Measurements from ENCODE around the gene CDH4.

CDH4 gene

GRCh38 chr20:61674121-61674520 is 422.1 kb downstream of the CDH4 start:
- Histone ChIP-seq H2AK5ac (ENCODE audit: low read length) (no peak overlapping the region), H3K27ac (ENCODE audit: low read depth, low read length) (no peak overlapping the region), H2BK5ac (ENCODE audit: low read depth, low read length, poor library complexity) (no peak overlapping the region), H3K79me1 (ENCODE audit: low read length) (no peaks in the 10 kb centered on the region), H4K91ac (ENCODE audit: low read depth, low read length) (no peak overlapping the region), H3K79me2 (ENCODE audit: control insufficient read depth, insufficient read depth, low read length, poor library complexity) (no peaks in the 10 kb centered on the region), H3K9me3 (ENCODE audit: insufficient read depth, low read depth, low read length) (peaks cover 10% of the 10 kb centered on the region), H3K23ac (ENCODE audit: low read length) (no peak overlapping the region), H3K4me3 (ENCODE audit: low read depth, low read length) (no peak overlapping the region), H3K4ac (ENCODE audit: low read depth, low read length) (no peak overlapping the region), H4K8ac (ENCODE audit: low read depth, low read length) (no peak overlapping the region), H3K36me3 (ENCODE audit: control insufficient read depth in 1 of 2, insufficient read depth in 2 of 2, low read length in 2 of 2) (no peaks in the 10 kb centered on the region), H3K4me2 (ENCODE audit: low read length) (no peak overlapping the region), H3K14ac (ENCODE audit: low read length) (no peak overlapping the region), H3K18ac (ENCODE audit: low read length) (no peak overlapping the region), H4K12ac (ENCODE audit: low read depth, low read length) (no peak overlapping the region), H3K4me1 (ENCODE audit: control insufficient read depth in 1 of 2, insufficient read depth in 2 of 2, low read length in 2 of 2) (no peaks in the 10 kb centered on the region), H2BK120ac (ENCODE audit: insufficient read depth, low read length, poor library complexity) (no peak overlapping the region), H3K27me3 (ENCODE audit: insufficient read depth, low read length) (no peaks in the 10 kb centered on the region), H2AFZ (ENCODE audit: insufficient read depth, low read length, poor library complexity) (no peak overlapping the region), H2BK12ac (ENCODE audit: low read length) (no peak overlapping the region), H3K9ac (ENCODE audit: low read length) (no peak overlapping the region)
- no CpG with 5 or more reads among the region's 11 CpGs for WGBS (ENCODE audit: extremely low coverage, insufficient coverage, insufficient read length)
- DNase-seq, result no peak

GRCh38 chr20:61674688-61675087 is 422.6 kb downstream of the CDH4 start:
- Histone ChIP-seq H3K9ac (ENCODE audit: low read length) (no peak overlapping the region), H3K14ac (ENCODE audit: low read length) (no peak overlapping the region), H3K18ac (ENCODE audit: low read length) (no peak overlapping the region), H3K4me1 (ENCODE audit: control insufficient read depth in 1 of 2, insufficient read depth in 2 of 2, low read length in 2 of 2) (no peaks in the 10 kb centered on the region), H4K12ac (ENCODE audit: low read depth, low read length) (no peak overlapping the region), H2BK12ac (ENCODE audit: low read length) (no peak overlapping the region), H3K4me3 (ENCODE audit: low read depth, low read length) (no peak overlapping the region), H2BK5ac (ENCODE audit: low read depth, low read length, poor library complexity) (no peak overlapping the region), H3K4me2 (ENCODE audit: low read length) (no peak overlapping the region), H2AFZ (ENCODE audit: insufficient read depth, low read length, poor library complexity) (no peak overlapping the region), H3K23ac (ENCODE audit: low read length) (no peak overlapping the region), H3K79me2 (ENCODE audit: control insufficient read depth, insufficient read depth, low read length, poor library complexity) (no peaks in the 10 kb centered on the region), H2AK5ac (ENCODE audit: low read length) (no peak overlapping the region), H3K79me1 (ENCODE audit: low read length) (no peaks in the 10 kb centered on the region), H4K91ac (ENCODE audit: low read depth, low read length) (no peak overlapping the region), H3K27ac (ENCODE audit: low read depth, low read length) (no peak overlapping the region), H3K36me3 (ENCODE audit: control insufficient read depth in 1 of 2, insufficient read depth in 2 of 2, low read length in 2 of 2) (no peaks in the 10 kb centered on the region), H3K27me3 (ENCODE audit: insufficient read depth, low read length) (no peaks in the 10 kb centered on the region), H3K4ac (ENCODE audit: low read depth, low read length) (no peak overlapping the region), H2BK120ac (ENCODE audit: insufficient read depth, low read length, poor library complexity) (no peak overlapping the region), H3K9me3 (ENCODE audit: insufficient read depth, low read depth, low read length) (peaks cover 10% of the 10 kb centered on the region), H4K8ac (ENCODE audit: low read depth, low read length) (no peak overlapping the region)
- WGBS (ENCODE audit: extremely low coverage, insufficient coverage, insufficient read length), result no CpG with 5 or more reads among the region's 3 CpGs
- no peak for DNase-seq

DNA sequence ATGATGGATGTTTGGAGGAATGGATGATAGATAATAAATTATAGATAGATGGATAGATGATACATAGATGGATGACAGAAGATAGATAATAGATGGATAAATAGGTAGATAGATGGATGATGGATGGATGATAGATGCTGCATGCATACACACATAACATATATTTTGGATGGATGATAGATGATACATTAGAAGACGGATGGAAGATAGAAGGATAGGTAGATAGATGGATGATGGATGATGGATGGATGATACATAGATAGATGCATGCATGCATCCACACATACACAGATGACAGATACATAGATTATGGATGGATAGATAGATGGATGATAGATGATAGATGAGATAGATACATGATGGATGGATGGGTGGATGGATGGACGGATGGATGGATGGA is 425.9 kb downstream of the CDH4 start:
- no peak overlapping the region for H3K4ac ChIP-seq (ENCODE audit: low read depth, low read length)
- no peaks in the 10 kb centered on the region for H3K36me3 ChIP-seq (ENCODE audit: control insufficient read depth in 1 of 2, insufficient read depth in 2 of 2, low read length in 2 of 2)
- no peak overlapping the region for H2AK5ac ChIP-seq (ENCODE audit: low read length)
- no peak overlapping the region for H2BK12ac ChIP-seq (ENCODE audit: low read length)
- H3K18ac ChIP-seq (ENCODE audit: low read length), result no peak overlapping the region
- H2BK120ac ChIP-seq (ENCODE audit: insufficient read depth, low read length, poor library complexity), result no peak overlapping the region
- WGBS (ENCODE audit: extremely low coverage, insufficient coverage, insufficient read length), result 100% methylated on average over 1 of the region's 2 CpGs
- no peak overlapping the region for H3K4me3 ChIP-seq (ENCODE audit: low read depth, low read length)
- H3K27me3 ChIP-seq (ENCODE audit: insufficient read depth, low read length), result no peaks in the 10 kb centered on the region
- H3K9me3 ChIP-seq (ENCODE audit: insufficient read depth, low read depth, low read length), result peaks cover 3% of the 10 kb centered on the region
- H4K12ac ChIP-seq (ENCODE audit: low read depth, low read length), result no peak overlapping the region
- H3K23ac ChIP-seq (ENCODE audit: low read length), result no peak overlapping the region
- no peaks in the 10 kb centered on the region for H3K79me2 ChIP-seq (ENCODE audit: control insufficient read depth, insufficient read depth, low read length, poor library complexity)
- no peak overlapping the region for H3K27ac ChIP-seq (ENCODE audit: low read depth, low read length)
- H4K91ac ChIP-seq (ENCODE audit: low read depth, low read length), result no peak overlapping the region
- H3K79me1 ChIP-seq (ENCODE audit: low read length), result no peaks in the 10 kb centered on the region
- H4K8ac ChIP-seq (ENCODE audit: low read depth, low read length), result no peak overlapping the region
- H3K9ac ChIP-seq (ENCODE audit: low read length), result no peak overlapping the region
- H3K4me2 ChIP-seq (ENCODE audit: low read length), result no peak overlapping the region
- no peak for DNase-seq
- no peak overlapping the region for H2BK5ac ChIP-seq (ENCODE audit: low read depth, low read length, poor library complexity)
- H2AFZ ChIP-seq (ENCODE audit: insufficient read depth, low read length, poor library complexity), result no peak overlapping the region
- no peaks in the 10 kb centered on the region for H3K4me1 ChIP-seq (ENCODE audit: control insufficient read depth in 1 of 2, insufficient read depth in 2 of 2, low read length in 2 of 2)
- no peak overlapping the region for H3K14ac ChIP-seq (ENCODE audit: low read length)

GRCh38 chr20:61678437-61678836 is 426.4 kb downstream of the CDH4 start:
- Histone ChIP-seq H3K27me3 (ENCODE audit: insufficient read depth, low read length) (no peaks in the 10 kb centered on the region), H3K79me1 (ENCODE audit: low read length) (no peaks in the 10 kb centered on the region), H3K4me1 (ENCODE audit: control insufficient read depth in 1 of 2, insufficient read depth in 2 of 2, low read length in 2 of 2) (no peaks in the 10 kb centered on the region), H4K8ac (ENCODE audit: low read depth, low read length) (no peak overlapping the region), H3K14ac (ENCODE audit: low read length) (no peak overlapping the region), H3K27ac (ENCODE audit: low read depth, low read length) (no peak overlapping the region), H3K4ac (ENCODE audit: low read depth, low read length) (no peak overlapping the region), H3K9ac (ENCODE audit: low read length) (no peak overlapping the region), H3K23ac (ENCODE audit: low read length) (no peak overlapping the region), H2AK5ac (ENCODE audit: low read length) (no peak overlapping the region), H3K4me2 (ENCODE audit: low read length) (no peak overlapping the region), H3K79me2 (ENCODE audit: control insufficient read depth, insufficient read depth, low read length, poor library complexity) (no peaks in the 10 kb centered on the region), H4K12ac (ENCODE audit: low read depth, low read length) (no peak overlapping the region), H3K36me3 (ENCODE audit: control insufficient read depth in 1 of 2, insufficient read depth in 2 of 2, low read length in 2 of 2) (no peaks in the 10 kb centered on the region), H2AFZ (ENCODE audit: insufficient read depth, low read length, poor library complexity) (no peak overlapping the region), H3K9me3 (ENCODE audit: insufficient read depth, low read depth, low read length) (peaks cover 3% of the 10 kb centered on the region), H2BK5ac (ENCODE audit: low read depth, low read length, poor library complexity) (no peak overlapping the region), H3K18ac (ENCODE audit: low read length) (no peak overlapping the region), H2BK120ac (ENCODE audit: insufficient read depth, low read length, poor library complexity) (no peak overlapping the region), H3K4me3 (ENCODE audit: low read depth, low read length) (no peak overlapping the region), H2BK12ac (ENCODE audit: low read length) (no peak overlapping the region), H4K91ac (ENCODE audit: low read depth, low read length) (no peak overlapping the region)
- no peak for DNase-seq
- WGBS (ENCODE audit: extremely low coverage, insufficient coverage, insufficient read length), result no CpG with 5 or more reads among the region's 8 CpGs
